Suprapubic skin (tissue), 4 donors: Measurements from ENCODE around the gene ATP13A3. TPM values are rescaled to one million over a fixed set of nuclear protein-coding genes. Genes with fewer than 3 reads are reported as not detected.

ENCODE experiments used
- DNase-seq, 2 donors: peaks; one replicate each; pipeline ENCODE4 v3.0.0-alpha.2; 2019; ENCODE audit warnings: low spot score in 2 of 2
- H3K27ac ChIP-seq: fragments of 200-600 bp; sonication (generic); one replicate; pipeline ENCODE4 v1.5.1; 2019
- H3K27me3 ChIP-seq: fragments of 200-600 bp; sonication (generic); one replicate; pipeline ENCODE4 v1.5.1; 2019
- H3K36me3 ChIP-seq: fragments of 200-600 bp; sonication (generic); one replicate; pipeline ENCODE4 v1.5.1; 2019
- H3K4me1 ChIP-seq: fragments of 200-600 bp; sonication (generic); one replicate; pipeline ENCODE4 v1.5.1; 2019
- H3K4me3 ChIP-seq: fragments of 200-600 bp; sonication (generic); one replicate; pipeline ENCODE4 v1.5.1; 2019; ENCODE audit warnings: mild to moderate bottlenecking
- H3K9me3 ChIP-seq: fragments of 200-600 bp; sonication (generic); one replicate; pipeline ENCODE4 v1.5.1; 2019
- CTCF ChIP-seq, 2 donors: fragments of 200-600 bp in 1 of 2; fragments of 450-650 bp in 1 of 2; sonication (generic) in 1 of 2; IDR thresholded peaks; one replicate each; pipeline ENCODE4 v1.5.1; 2016 to 2019; ENCODE audit warnings: antibody characterized with exemption in 2 of 2, mild to moderate bottlenecking in 1 of 2, moderate library complexity in 1 of 2
- EP300 ChIP-seq: sonication (generic); formaldehyde crosslinking; IDR thresholded peaks from one replicate; pipeline ENCODE4 v1.6.1; 2017; ENCODE audit warnings: antibody characterized with exemption
- POLR2A ChIP-seq, 2 donors: fragments of 450-650 bp; IDR thresholded peaks; one replicate each; pipeline ENCODE4 v1.6.1; 2017; ENCODE audit warnings: antibody characterized with exemption in 2 of 2, mild to moderate bottlenecking in 2 of 2, moderate library complexity in 2 of 2
- POLR2AphosphoS5 ChIP-seq, 3 donors: sonication (generic); formaldehyde crosslinking; IDR thresholded peaks; one replicate each; pipeline ENCODE4 v1.6.1; 2017; ENCODE audit warnings: antibody characterized with exemption in 3 of 3
- whole genome bisulfite sequencing: methylation state at CpG from one replicate; pipeline ENCODE4 v1.1.5; 2018; 5-methylcytosine and 5-hydroxymethylcytosine counted together
- total RNA-seq, 4 donors: library from RNA; depleted of rRNA; stranded (reverse); fragments of >200 nt; gene quantifications; one replicate each; pipeline ENCODE4 v1.1.0, GENCODE V29; 2016

ATP13A3 gene
- total RNA-seq, 4 donors from 2014 or later = 49.3 to 76.0 (median 64.0) TPM

GRCh38 chr3:194466761-194467356 lies 19.9 kb downstream of the ATP13A3 start:
- no peaks in the 10 kb centered on the region for H3K36me3 ChIP-seq
- peaks cover 13% of the 10 kb centered on the region for H3K4me1 ChIP-seq
- no peak overlapping the region for H3K27ac ChIP-seq
- DNase-seq = no peak
- H3K4me3 ChIP-seq = no peak overlapping the region
- H3K9me3 ChIP-seq = no peaks in the 10 kb centered on the region
- no peaks in the 10 kb centered on the region for H3K27me3 ChIP-seq
- WGBS = 71% methylated on average over 2 of the region's 2 CpGs
- no peak for TF ChIP-seq POLR2AphosphoS5 (IDR thresholded peaks at IDR 0.05)
- no peak for TF ChIP-seq CTCF (IDR thresholded peaks at IDR 0.05)
- TF ChIP-seq POLR2A (IDR thresholded peaks at IDR 0.05) = no peak

- H3K36me3 ChIP-seq = no peaks in the 10 kb centered on the region
- no peak for DNase-seq
Observed at GRCh38 chr3:194465920-194466570, 20.8 kb downstream of the ATP13A3 start.

GRCh38 chr3:194465246-194465645 lies 21.6 kb downstream of the ATP13A3 start:
- no peak overlapping the region for H3K27ac ChIP-seq
- no peaks in the 10 kb centered on the region for H3K36me3 ChIP-seq
- no peaks in the 10 kb centered on the region for H3K9me3 ChIP-seq
- H3K4me1 ChIP-seq = peaks cover 7% of the 10 kb centered on the region
- WGBS = 96% methylated on average over 7 of the region's 7 CpGs
- no peak for DNase-seq
- H3K4me3 ChIP-seq = no peak overlapping the region
- H3K27me3 ChIP-seq = no peaks in the 10 kb centered on the region
- no peak for TF ChIP-seq CTCF (IDR thresholded peaks at IDR 0.05)
- no peak for TF ChIP-seq EP300
- TF ChIP-seq POLR2AphosphoS5 (IDR thresholded peaks at IDR 0.05) = no peak
- no peak for TF ChIP-seq POLR2A (IDR thresholded peaks at IDR 0.05)

More at GRCh38 chr3:194465920-194466570, 20.8 kb downstream of the ATP13A3 start:
- Histone ChIP-seq H3K4me3 (no peak overlapping the region), H3K4me1 (peaks cover 7% of the 10 kb centered on the region), H3K27me3 (no peaks in the 10 kb centered on the region), H3K9me3 (no peaks in the 10 kb centered on the region), H3K27ac (no peak overlapping the region)
- WGBS = 63% methylated on average over 5 of the region's 5 CpGs
- TF ChIP-seq POLR2AphosphoS5 (IDR thresholded peaks at IDR 0.05) (no peak), CTCF (IDR thresholded peaks at IDR 0.05) (no peak), EP300 (no peak), POLR2A (IDR thresholded peaks at IDR 0.05) (no peak)

- no peak for DNase-seq
- no peaks in the 10 kb centered on the region for H3K27me3 ChIP-seq
- H3K4me1 ChIP-seq = peaks cover 7% of the 10 kb centered on the region
- no peak overlapping the region for H3K4me3 ChIP-seq
- no peaks in the 10 kb centered on the region for H3K36me3 ChIP-seq
- 94% methylated on average over 1 of the region's 1 CpG for WGBS
- no peak for TF ChIP-seq EP300
- TF ChIP-seq POLR2A (IDR thresholded peaks at IDR 0.05) = no peak
- TF ChIP-seq POLR2AphosphoS5 (IDR thresholded peaks at IDR 0.05) = no peak
- TF ChIP-seq CTCF (IDR thresholded peaks at IDR 0.05) = no peak
- H3K9me3 ChIP-seq = no peaks in the 10 kb centered on the region
- H3K27ac ChIP-seq = no peak overlapping the region
Observed at GRCh38 chr3:194464692-194465091, 22.1 kb downstream of the ATP13A3 start.

- TF ChIP-seq CTCF (IDR thresholded peaks at IDR 0.05) = no peak
- TF ChIP-seq POLR2A (IDR thresholded peaks at IDR 0.05) = no peak
- TF ChIP-seq EP300 = no peak
- no peak for TF ChIP-seq POLR2AphosphoS5 (IDR thresholded peaks at IDR 0.05)
- 75% methylated on average over 2 of the region's 2 CpGs for WGBS
Observed at GRCh38 chr3:194462936-194463335, 23.9 kb downstream of the ATP13A3 start.

More at GRCh38 chr3:194462936-194463335, 23.9 kb downstream of the ATP13A3 start:
- H3K27ac ChIP-seq = no peak overlapping the region
- peaks cover 7% of the 10 kb centered on the region for H3K4me1 ChIP-seq
- no peaks in the 10 kb centered on the region for H3K27me3 ChIP-seq
- no peaks in the 10 kb centered on the region for H3K9me3 ChIP-seq
- no peaks in the 10 kb centered on the region for H3K36me3 ChIP-seq
- no peak for DNase-seq
- H3K4me3 ChIP-seq = no peak overlapping the region
